Mucosa of descending colon (tissue), 3 donors: ENCODE results near the gene ALPP. TPM values are rescaled to one million over a fixed set of nuclear protein-coding genes. Genes with fewer than 3 reads are reported as not detected.
"Not testable (repeated sequence)": the region's sequence is repeated elsewhere in the genome, so short reads cannot be mapped to it uniquely, and the experiment has no call there.

Source experiments
- ATAC-seq: fragments of 200-7000 bp; cut with Tn5 transposase; one replicate; pipeline ENCODE4 v1.9.1; 2020; ENCODE audit warnings: mild to moderate bottlenecking, moderate library complexity
- DNase-seq, 3 donors: peaks; one replicate each; pipeline ENCODE4 v3.0.0-alpha.2; 2020
- H3K36me3 ChIP-seq: fragments of 200-600 bp; one replicate; pipeline ENCODE4 v1.8.0; 2021; ENCODE audit warnings: low read depth, mild to moderate bottlenecking
- H3K4me1 ChIP-seq: fragments of 200-600 bp; one replicate; pipeline ENCODE4 v1.8.0; 2021; ENCODE audit warnings: low read depth, mild to moderate bottlenecking
- H3K4me3 ChIP-seq: fragments of 200-600 bp; one replicate; pipeline ENCODE4 v1.8.0; 2021; ENCODE audit warnings: mild to moderate bottlenecking
- H3K9me3 ChIP-seq: fragments of 200-600 bp; one replicate; pipeline ENCODE4 v1.8.0; 2021; ENCODE audit warnings: mild to moderate bottlenecking
- intact Hi-C, 2 donors: fragments of 100-400 bp; cut with DNase I in 1 of 2; cut with micrococcal nuclease in 1 of 2; formaldehyde crosslinking; loops; one replicate each; pipeline versions ENCODE4 v1.11.0 to v1.11.1; 2022; cut with DNase I, micrococcal nuclease
- total RNA-seq, 3 donors: library from RNA; stranded (reverse); fragmentation: NEBNext Ultra II Directional in 2 of 3; extraction: Animal tissue kit (Norgen Biotek cat#: 25700) in 2 of 3; gene quantifications; one replicate each; pipeline versions ENCODE4 v1.2.1 to v1.2.4, GENCODE V29; 2021 to 2023
- TF ChIP-seq, protein P1 (sequence below): fragments of 200-600 bp; IDR thresholded peaks from one replicate; pipeline ENCODE4 v1.8.0; 2022; ENCODE audit warnings: antibody characterized with exemption, mild to moderate bottlenecking
- donor health status: DM: no; HTN: no; CAD: no; lungs with moderate emphysema.
- donor health status: DM: no; HTN: no; CAD: no.
- donor health status: DM: no; HTN: yes; CAD: no.

ALPP gene
- total RNA-seq, 3 donors from 2014 or later: 1.2 TPM; not detected in 2

DNA sequence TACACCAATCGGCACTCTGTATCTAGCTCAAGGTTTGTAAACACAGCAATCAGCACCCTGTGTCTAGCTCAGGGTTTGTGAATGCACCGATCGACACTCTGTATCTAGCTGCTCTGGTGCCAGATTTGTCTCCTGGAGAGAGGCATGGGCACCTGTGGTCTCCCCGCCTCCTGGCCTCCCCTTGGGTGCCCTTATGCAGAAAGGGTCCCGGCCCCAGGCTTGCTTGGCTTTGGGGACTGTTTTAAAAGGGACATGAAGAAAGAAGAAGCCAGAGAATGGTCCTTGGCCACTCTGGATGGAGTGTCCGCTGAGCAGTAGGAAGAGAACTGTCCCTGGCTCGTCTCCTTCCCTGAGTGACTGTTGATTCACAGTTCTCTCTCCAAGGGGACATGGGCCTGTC, 11.5 kb upstream of the ALPP start:
- ATAC-seq (no peak), DNase-seq (no peak)
- TF ChIP-seq, protein P1, sequence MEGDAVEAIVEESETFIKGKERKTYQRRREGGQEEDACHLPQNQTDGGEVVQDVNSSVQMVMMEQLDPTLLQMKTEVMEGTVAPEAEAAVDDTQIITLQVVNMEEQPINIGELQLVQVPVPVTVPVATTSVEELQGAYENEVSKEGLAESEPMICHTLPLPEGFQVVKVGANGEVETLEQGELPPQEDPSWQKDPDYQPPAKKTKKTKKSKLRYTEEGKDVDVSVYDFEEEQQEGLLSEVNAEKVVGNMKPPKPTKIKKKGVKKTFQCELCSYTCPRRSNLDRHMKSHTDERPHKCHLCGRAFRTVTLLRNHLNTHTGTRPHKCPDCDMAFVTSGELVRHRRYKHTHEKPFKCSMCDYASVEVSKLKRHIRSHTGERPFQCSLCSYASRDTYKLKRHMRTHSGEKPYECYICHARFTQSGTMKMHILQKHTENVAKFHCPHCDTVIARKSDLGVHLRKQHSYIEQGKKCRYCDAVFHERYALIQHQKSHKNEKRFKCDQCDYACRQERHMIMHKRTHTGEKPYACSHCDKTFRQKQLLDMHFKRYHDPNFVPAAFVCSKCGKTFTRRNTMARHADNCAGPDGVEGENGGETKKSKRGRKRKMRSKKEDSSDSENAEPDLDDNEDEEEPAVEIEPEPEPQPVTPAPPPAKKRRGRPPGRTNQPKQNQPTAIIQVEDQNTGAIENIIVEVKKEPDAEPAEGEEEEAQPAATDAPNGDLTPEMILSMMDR: no peak
- H3K4me1 ChIP-seq: no peaks in the 10 kb centered on the region
- intact Hi-C loops: no loop called here
- no peaks in the 10 kb centered on the region for H3K9me3 ChIP-seq
- no peaks in the 10 kb centered on the region for H3K36me3 ChIP-seq
- H3K4me3 ChIP-seq: no peak overlapping the region

DNA sequence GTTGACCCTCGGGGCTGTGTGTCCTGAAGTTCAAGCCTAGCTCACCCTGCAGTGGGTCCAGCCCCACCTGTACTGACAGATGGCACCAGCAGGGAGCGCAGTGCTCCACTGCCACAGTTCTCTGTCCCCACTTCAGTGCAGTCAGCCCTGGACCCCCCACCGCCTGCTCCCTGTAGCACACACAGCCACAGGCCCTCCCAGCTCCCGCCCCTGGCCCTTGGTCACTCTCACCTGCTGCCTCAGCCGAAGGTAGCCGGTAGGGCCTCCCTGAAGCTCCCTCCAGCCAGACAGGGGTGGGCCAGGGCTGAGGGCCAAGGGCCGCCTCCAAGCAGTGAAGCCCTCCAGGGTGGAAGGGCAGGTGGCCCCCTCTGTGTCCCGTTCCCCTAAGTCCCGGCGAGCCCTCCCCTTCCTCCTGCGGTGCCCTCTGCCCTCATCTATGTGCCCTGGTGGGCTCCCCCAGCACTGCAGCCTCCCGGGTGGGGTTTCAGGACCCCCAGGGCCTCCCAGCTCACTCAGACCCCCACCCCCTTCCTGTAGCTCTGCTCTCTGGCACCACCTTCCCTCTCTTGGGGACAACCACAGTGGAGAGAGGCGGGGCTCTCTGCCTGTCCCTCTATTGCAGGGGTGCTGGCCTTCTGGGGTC, 10.8 kb upstream of the ALPP start:
- Histone ChIP-seq H3K4me1 (no peaks in the 10 kb centered on the region), H3K9me3 (no peaks in the 10 kb centered on the region), H3K36me3 (no peaks in the 10 kb centered on the region), H3K4me3 (no peak overlapping the region)
- DNase-seq (peak in 1 of 3 donors; percentile 45), ATAC-seq (peak; percentile 14)
- intact Hi-C loops: no loop called here
- TF ChIP-seq, protein P1: no peak

DNA sequence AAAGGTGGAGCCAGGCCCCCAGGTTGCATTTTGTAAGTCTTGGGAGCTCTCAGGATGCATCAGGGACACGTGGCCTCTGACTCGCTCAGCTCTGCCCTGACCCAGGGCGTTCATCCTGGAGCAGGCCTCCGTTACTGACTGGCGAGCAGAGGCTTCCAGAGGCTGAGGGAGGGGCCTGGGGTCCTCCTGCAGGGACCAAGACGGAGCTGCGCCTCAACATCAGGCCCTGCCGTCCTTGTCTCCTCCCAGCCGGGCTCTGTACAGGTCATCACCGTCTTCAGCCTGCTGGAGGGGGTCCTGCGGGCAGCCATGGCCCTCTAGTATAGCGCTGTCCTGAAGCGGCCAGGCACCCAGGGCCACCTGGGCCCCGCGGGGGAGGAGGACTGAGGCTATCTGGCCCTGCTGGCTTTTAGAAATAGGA, 10.2 kb upstream of the ALPP start:
- TF ChIP-seq, protein P1: no peak
- intact Hi-C loops: no loop called here
- Histone ChIP-seq H3K4me3 (no peak overlapping the region), H3K9me3 (no peaks in the 10 kb centered on the region), H3K36me3 (no peaks in the 10 kb centered on the region), H3K4me1 (no peaks in the 10 kb centered on the region)
- ATAC-seq (no peak), DNase-seq (no peak)

DNA sequence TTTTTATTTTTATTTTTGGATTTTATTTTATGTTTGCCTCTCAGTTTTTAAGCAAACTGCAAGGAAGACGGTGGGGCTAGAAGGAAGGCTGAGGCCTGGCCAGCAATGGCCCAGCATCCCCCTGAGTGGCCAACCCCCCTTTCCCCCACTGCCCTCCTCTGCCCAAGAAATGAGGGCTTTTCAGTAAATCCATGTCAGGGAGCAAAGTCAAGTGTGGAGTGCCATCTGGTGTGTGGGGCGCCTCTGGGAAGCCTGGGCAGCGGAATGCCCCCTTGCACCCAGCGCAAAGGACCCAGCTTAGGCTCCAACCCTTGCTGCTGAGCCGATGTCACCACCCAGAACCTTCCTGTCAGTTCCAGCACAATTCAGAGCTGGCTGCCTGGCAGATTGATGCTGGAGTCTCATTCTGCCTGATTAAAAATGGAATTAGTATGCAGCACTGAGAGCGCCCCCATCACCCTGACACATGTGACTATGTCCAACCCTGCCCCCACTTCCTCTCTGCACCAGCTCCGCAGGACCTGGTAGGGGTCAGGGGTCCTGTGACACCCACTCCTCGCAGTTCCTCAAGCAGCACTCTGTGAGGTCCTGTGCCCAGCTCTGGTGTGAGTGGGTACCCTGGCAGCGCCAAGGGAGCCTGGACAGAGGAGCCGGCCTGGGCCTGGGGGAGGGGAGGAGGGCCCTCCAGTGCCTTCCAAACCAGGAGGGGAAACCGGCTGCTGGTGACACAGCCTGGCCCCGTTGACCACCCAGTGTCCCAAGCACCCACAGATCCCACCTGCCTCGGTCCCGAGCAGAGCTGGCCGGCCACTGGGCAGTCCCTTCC, 9.2 kb upstream of the ALPP start:
- no peaks in the 10 kb centered on the region for H3K9me3 ChIP-seq
- no peak for ATAC-seq
- TF ChIP-seq, protein P1: no peak
- intact Hi-C loops: no loop called here
- no peaks in the 10 kb centered on the region for H3K4me1 ChIP-seq
- no peak for DNase-seq
- no peaks in the 10 kb centered on the region for H3K36me3 ChIP-seq
- H3K4me3 ChIP-seq: no peak overlapping the region

DNA sequence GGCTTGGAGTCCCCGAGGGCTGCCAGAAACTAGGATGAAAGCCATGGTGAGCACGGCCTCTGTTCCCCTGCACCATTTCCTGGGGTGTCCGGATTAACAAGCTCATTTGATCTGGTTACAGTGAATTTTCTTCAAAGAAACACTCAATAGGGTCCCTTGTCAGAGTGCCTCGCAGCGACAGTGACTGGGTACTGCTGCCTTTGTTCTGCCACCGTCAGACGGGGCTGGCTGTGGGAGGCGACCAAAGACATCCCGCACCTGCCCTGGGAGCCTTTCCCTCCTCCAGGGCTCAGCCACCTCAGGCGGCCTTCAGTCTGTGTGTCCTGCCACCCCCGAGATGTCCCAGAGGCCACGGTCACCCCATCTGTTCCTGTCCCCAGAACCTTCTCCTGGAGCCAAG, 8.5 kb upstream of the ALPP start:
- H3K9me3 ChIP-seq, H3K4me1 ChIP-seq, H3K36me3 ChIP-seq, H3K4me3 ChIP-seq, DNase-seq, intact Hi-C loops, ATAC-seq: not testable (repeated sequence)
